GM23338 (cell line): ENCODE measurements around the gene SLC15A1.

Experiments used
- CTCF ChIP-seq, 2 experiments: fragments of 200-600 bp in 1 of 2; sonication (generic) in 1 of 2; conservative IDR thresholded peaks; 2 replicates each; pipeline versions ENCODE4 v1.5.1 to v1.6.1; 2016 to 2017; ENCODE audit warnings: antibody characterized with exemption in 2 of 2, low read depth in 2 of 2, mild to moderate bottlenecking in 2 of 2, moderate library complexity in 1 of 2
- EZH2phosphoT487 ChIP-seq: fragments of 200-600 bp; sonication (generic); IDR thresholded peaks from one replicate; pipeline ENCODE4 v1.8.1; 2018; ENCODE audit warnings: antibody characterized with exemption; ENCODE audit not compliant: unreplicated experiment
- POLR2AphosphoS5 ChIP-seq: IDR thresholded peaks from 2 replicates; pipeline ENCODE4 v1.6.1; 2016; ENCODE audit warnings: antibody characterized with exemption, low read depth

GRCh38 chr13:98779695-98780094, 27.2 kb upstream of the SLC15A1 start:
- TF ChIP-seq CTCF (conservative IDR thresholded peaks at IDR 0.05; ENCODE audit: low read depth in 2 of 2) (no peak), POLR2AphosphoS5 (no peak), EZH2phosphoT487 (no peak)
